CD14-positive monocyte (primary cell): ENCODE results near the gene FYTTD1. TPM values are rescaled to one million over a fixed set of nuclear protein-coding genes. Genes with fewer than 3 reads are reported as not detected.
A peak's percentile ranks its signal among the peaks of the same experiment; 100 is the strongest.

Experiments
- DNase-seq, 3 donors: peaks; one replicate each; pipeline ENCODE4 v3.0.0-alpha.2; 2011 to 2022
- H2AFZ ChIP-seq: 2 replicates; pipeline ENCODE4 v1.6.0; 2012; ENCODE audit warnings: mild to moderate bottlenecking, low read depth, low read length, inconsistent platforms; ENCODE audit not compliant: insufficient read depth, poor library complexity, severe bottlenecking
- H3K27ac ChIP-seq, 2 donors: 1 replicate in 1 of 2; 2 replicates in 1 of 2; pipeline ENCODE4 v1.5.1; 2012 to 2013; ENCODE audit warnings: low read length in 2 of 2, control low read depth in 1 of 2, inconsistent platforms in 1 of 2, low read depth in 1 of 2, mild to moderate bottlenecking in 1 of 2
- H3K27me3 ChIP-seq, 2 donors: one replicate each; pipeline versions ENCODE4 v1.6.0 to v1.6.1; 2011 to 2013; ENCODE audit warnings: low read length in 2 of 2; ENCODE audit not compliant: control insufficient read depth in 2 of 2, insufficient read depth in 2 of 2
- H3K36me3 ChIP-seq, 2 donors: replicated peaks in 1 of 2; 1 replicate in 1 of 2; 2 replicates in 1 of 2; pipeline versions ENCODE4 v1.5.1 to v1.6.1; 2012 to 2013; ENCODE audit warnings: low read length in 2 of 2, control low read depth in 1 of 2, inconsistent platforms in 1 of 2, mild to moderate bottlenecking in 1 of 2; ENCODE audit not compliant: insufficient read depth in 2 of 2, control insufficient read depth in 1 of 2
- H3K4me1 ChIP-seq, 2 donors: 1 replicate in 1 of 2; 2 replicates in 1 of 2; pipeline versions ENCODE4 v1.5.1 to v1.6.1; 2012 to 2013; ENCODE audit warnings: low read length in 2 of 2, control low read depth in 1 of 2, inconsistent platforms in 1 of 2, mild to moderate bottlenecking in 1 of 2, moderate library complexity in 1 of 2; ENCODE audit not compliant: insufficient read depth in 2 of 2, control insufficient read depth in 1 of 2
- H3K4me2 ChIP-seq: replicated peaks from 2 replicates; pipeline ENCODE3; 2012; ENCODE audit warnings: low read length, moderate library complexity, mild to moderate bottlenecking; ENCODE audit not compliant: poor library complexity, severe bottlenecking; ENCODE audit errors: extremely low read depth
- H3K4me3 ChIP-seq, 3 experiments: fragments of 200-600 bp in 1 of 3; sonication (generic) in 1 of 3; replicated peaks in 1 of 3; 1 replicate in 2 of 3; 2 replicates in 1 of 3; pipeline ENCODE4 v1.5.1; 2011 to 2013; ENCODE audit warnings: low read length in 3 of 3, mild to moderate bottlenecking in 3 of 3, control low read depth in 2 of 3, low read depth in 2 of 3, inconsistent platforms in 1 of 3, moderate library complexity in 1 of 3
- H3K79me2 ChIP-seq: 2 replicates; pipeline ENCODE4 v1.6.0; 2012; ENCODE audit warnings: mild to moderate bottlenecking, control low read depth, inconsistent platforms, low read length, moderate library complexity; ENCODE audit not compliant: insufficient read depth
- H3K9ac ChIP-seq: 2 replicates; pipeline ENCODE4 v1.6.0; 2017; ENCODE audit warnings: low read length, mild to moderate bottlenecking; ENCODE audit not compliant: insufficient read depth, poor library complexity, severe bottlenecking
- H3K9me3 ChIP-seq, 2 donors: replicated peaks in 1 of 2; 1 replicate in 1 of 2; 2 replicates in 1 of 2; pipeline versions ENCODE4 v1.5.1 to v1.6.1; 2012 to 2013; ENCODE audit warnings: low read length in 2 of 2, control low read depth in 1 of 2; ENCODE audit not compliant: control insufficient read depth in 1 of 2, insufficient read depth in 1 of 2
- H4K20me1 ChIP-seq: 2 replicates; pipeline ENCODE4 v1.6.0; 2012; ENCODE audit warnings: mild to moderate bottlenecking, low read length, control low read depth, moderate library complexity; ENCODE audit not compliant: insufficient read depth
- H3K27ac Mint-ChIP-seq, 7 donors: one replicate each; pipeline ENCODE4 v1.8.0; 2020; ENCODE audit warnings: mild to moderate bottlenecking in 7 of 7, mixed read lengths in 7 of 7, moderate library complexity in 6 of 7, inconsistent platforms in 2 of 7
- H3K27me3 Mint-ChIP-seq, 3 donors: one replicate each; pipeline ENCODE4 v1.8.0; 2021 to 2022; ENCODE audit warnings: low read depth in 3 of 3, mild to moderate bottlenecking in 3 of 3, mixed read lengths in 3 of 3, moderate library complexity in 3 of 3, inconsistent platforms in 1 of 3
- H3K36me3 Mint-ChIP-seq, 2 donors: one replicate each; pipeline ENCODE4 v1.8.0; 2020; ENCODE audit warnings: mixed read lengths in 2 of 2, inconsistent platforms in 1 of 2, mild to moderate bottlenecking in 1 of 2
- H3K4me1 Mint-ChIP-seq: one replicate; pipeline ENCODE4 v1.8.0; 2020; ENCODE audit warnings: mild to moderate bottlenecking, mixed read lengths
- H3K4me3 Mint-ChIP-seq, 2 donors: one replicate each; pipeline ENCODE4 v1.8.0; 2020; ENCODE audit warnings: mild to moderate bottlenecking in 2 of 2, mixed read lengths in 2 of 2, moderate library complexity in 1 of 2
- H3K9me3 Mint-ChIP-seq, 7 donors: one replicate each; pipeline ENCODE4 v1.8.0; 2020 to 2022; ENCODE audit warnings: mixed read lengths in 7 of 7, mild to moderate bottlenecking in 6 of 7, moderate library complexity in 6 of 7, inconsistent platforms in 2 of 7
- CTCF ChIP-seq: fragments of 200-600 bp; IDR thresholded peaks from one replicate; pipeline ENCODE4 v1.8.0; 2022; ENCODE audit warnings: antibody characterized with exemption, mild to moderate bottlenecking
- WGBS: methylation state at CpG from one replicate; pipeline ENCODE4 v1.1.5; 2013; ENCODE audit warnings: missing lambda C conversion rate; ENCODE audit not compliant: insufficient coverage; 5-methylcytosine and 5-hydroxymethylcytosine counted together
- intact Hi-C, 2 donors: fragments of 100-400 bp; cut with micrococcal nuclease; formaldehyde crosslinking; loops; one replicate each; pipeline versions ENCODE4 v1.15.0 to v1.15.1; 2023
- polyA plus RNA-seq, 3 donors: library from polyadenylated mRNA; depleted of rRNA in 1 of 3; unstranded in 2 of 3; stranded (reverse) in 1 of 3; fragments of 300-500 nt in 2 of 3; fragments of >200 nt in 1 of 3; fragmentation: Illumina TruSeq in 2 of 3; gene quantifications; 1 replicate in 2 of 3; 2 replicates in 1 of 3; pipeline ENCODE4 v1.2.3, GENCODE V29; 2012 to 2021

Gene FYTTD1
- polyA plus RNA-seq, 3 donors: 11.5 to 73.2 (median 59.4) TPM

GRCh38 chr3:197798863-197799262 lies 49.2 kb downstream of the FYTTD1 start:
- Mint-ChIP-seq H3K36me3 (no peaks in the 10 kb centered on the region), H3K9me3 (no peaks in the 10 kb centered on the region), H3K4me1 (peaks cover 46% of the 10 kb centered on the region), H3K4me3 (no peak overlapping the region), H3K27ac (peak overlapping the region in 1 of 7 donors; percentile 10), H3K27me3 (peaks cover 0 to 2% (median 0%) of the 10 kb centered on the region in 3 donors)
- TF ChIP-seq CTCF: no peak
- no peak overlapping the region for H2AFZ ChIP-seq
- H3K27me3 ChIP-seq: no peaks in the 10 kb centered on the region
- peaks cover 100% of the 10 kb centered on the region for H3K79me2 ChIP-seq
- DNase-seq: no peak
- H3K4me2 ChIP-seq: no peak overlapping the region
- WGBS: 5% methylated on average over 3 of the region's 3 CpGs
- H3K27ac ChIP-seq: peak overlapping the region in 1 of 2 donors; percentile 45
- no peak overlapping the region for H3K9ac ChIP-seq
- intact Hi-C loops: no loop called here
- no peaks in the 10 kb centered on the region for H3K36me3 ChIP-seq
- no peaks in the 10 kb centered on the region for H3K9me3 ChIP-seq
- H3K4me1 ChIP-seq: peaks cover 11 to 23% of the 10 kb centered on the region in 2 donors
- H3K4me3 ChIP-seq: no peak overlapping the region
- H4K20me1 ChIP-seq: peaks cover 86% of the 10 kb centered on the region

GRCh38 chr3:197800379-197800778 lies 50.7 kb downstream of the FYTTD1 start:
- H3K27me3 Mint-ChIP-seq: peaks cover 0 to 2% (median 0%) of the 10 kb centered on the region in 3 donors
- Histone ChIP-seq H3K9me3 (no peaks in the 10 kb centered on the region), H3K4me2 (no peak overlapping the region), H2AFZ (no peak overlapping the region), H3K4me3 (no peak overlapping the region), H3K4me1 (peaks cover 11 to 19% of the 10 kb centered on the region in 2 donors), H3K27ac (no peak overlapping the region), H3K79me2 (peaks cover 99% of the 10 kb centered on the region), H3K27me3 (no peaks in the 10 kb centered on the region), H3K36me3 (no peaks in the 10 kb centered on the region), H4K20me1 (peaks cover 99% of the 10 kb centered on the region), H3K9ac (no peak overlapping the region)
- no peak for TF ChIP-seq CTCF
- WGBS: no CpG with 5 or more reads among the region's 3 CpGs
- no peak overlapping the region for H3K27ac Mint-ChIP-seq
- no peak overlapping the region for H3K4me3 Mint-ChIP-seq
- intact Hi-C loops: no loop called here
- peaks cover 40% of the 10 kb centered on the region for H3K4me1 Mint-ChIP-seq
- H3K36me3 Mint-ChIP-seq: peaks cover 2 to 6% of the 10 kb centered on the region in 2 donors
- DNase-seq: no peak
- H3K9me3 Mint-ChIP-seq: no peaks in the 10 kb centered on the region
